ENCODE measurements around the gene STOX2. TPM values are rescaled to one million over a fixed set of nuclear protein-coding genes. Genes with fewer than 3 reads are reported as not detected.

Gene STOX2, protein sequence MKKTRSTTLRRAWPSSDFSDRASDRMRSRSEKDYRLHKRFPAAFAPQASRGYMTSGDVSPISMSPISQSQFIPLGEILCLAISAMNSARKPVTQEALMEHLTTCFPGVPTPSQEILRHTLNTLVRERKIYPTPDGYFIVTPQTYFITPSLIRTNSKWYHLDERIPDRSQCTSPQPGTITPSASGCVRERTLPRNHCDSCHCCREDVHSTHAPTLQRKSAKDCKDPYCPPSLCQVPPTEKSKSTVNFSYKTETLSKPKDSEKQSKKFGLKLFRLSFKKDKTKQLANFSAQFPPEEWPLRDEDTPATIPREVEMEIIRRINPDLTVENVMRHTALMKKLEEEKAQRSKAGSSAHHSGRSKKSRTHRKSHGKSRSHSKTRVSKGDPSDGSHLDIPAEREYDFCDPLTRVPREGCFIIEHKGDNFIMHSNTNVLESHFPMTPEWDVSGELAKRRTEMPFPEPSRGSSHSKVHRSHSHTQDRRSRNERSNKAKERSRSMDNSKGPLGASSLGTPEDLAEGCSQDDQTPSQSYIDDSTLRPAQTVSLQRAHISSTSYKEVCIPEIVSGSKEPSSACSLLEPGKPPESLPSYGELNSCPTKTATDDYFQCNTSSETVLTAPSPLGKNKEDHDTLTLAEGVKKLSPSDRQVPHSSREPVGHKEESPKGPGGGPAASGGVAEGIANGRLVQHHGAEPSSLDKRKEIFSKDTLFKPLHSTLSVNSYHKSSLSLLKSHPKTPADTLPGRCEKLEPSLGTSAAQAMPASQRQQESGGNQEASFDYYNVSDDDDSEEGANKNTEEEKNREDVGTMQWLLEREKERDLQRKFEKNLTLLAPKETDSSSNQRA (N-terminal part only)
- 6.2 TPM for total RNA-seq
- long read RNA-seq, partial matches to known transcripts = 5 of 10 reads
- long read RNA-seq, other reads (novel, unspliced or antisense) = 5 of 10 reads

- no peak for DNase-seq (ENCODE audit: low spot score)
Observed at GRCh38 chr4:183905081-183905592, at the start of gene STOX2. STOX2 (plus strand) TSS chr4:183905307; CDS start chr4:183906791, 1,484 bp downstream.

GRCh38 chr4:183855323-183856190 is 49.5 kb upstream of the STOX2 start:
- DNase-seq (ENCODE audit: low spot score) = no peak

- DNase-seq (ENCODE audit: low spot score) = no peak
Observed at GRCh38 chr4:183857040-183857439, 48.1 kb upstream of the STOX2 start.

GRCh38 chr4:183858011-183858615 is 47.0 kb upstream of the STOX2 start:
- DNase-seq (ENCODE audit: low spot score) = no peak

DNA sequence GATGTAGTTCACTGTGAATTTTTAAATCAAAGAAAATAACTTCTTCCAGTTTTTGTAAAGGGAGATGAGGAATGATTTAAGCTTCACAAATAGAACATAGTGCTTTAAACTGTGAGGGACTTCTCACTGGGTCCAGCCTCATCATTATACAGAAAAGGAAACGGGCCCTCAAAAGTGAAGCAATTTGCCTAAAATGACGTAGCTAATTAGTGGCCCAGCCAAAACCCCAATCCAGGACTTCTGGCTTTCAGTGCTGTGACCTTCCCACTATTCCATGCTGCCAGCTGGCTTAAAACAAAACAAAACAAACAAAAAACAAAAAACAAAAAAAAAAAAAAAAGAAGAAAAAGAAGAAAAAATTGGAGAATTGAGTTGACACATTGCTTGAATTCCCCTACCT is 45.0 kb upstream of the STOX2 start:
- DNase-seq (ENCODE audit: low spot score) = no peak

DNA sequence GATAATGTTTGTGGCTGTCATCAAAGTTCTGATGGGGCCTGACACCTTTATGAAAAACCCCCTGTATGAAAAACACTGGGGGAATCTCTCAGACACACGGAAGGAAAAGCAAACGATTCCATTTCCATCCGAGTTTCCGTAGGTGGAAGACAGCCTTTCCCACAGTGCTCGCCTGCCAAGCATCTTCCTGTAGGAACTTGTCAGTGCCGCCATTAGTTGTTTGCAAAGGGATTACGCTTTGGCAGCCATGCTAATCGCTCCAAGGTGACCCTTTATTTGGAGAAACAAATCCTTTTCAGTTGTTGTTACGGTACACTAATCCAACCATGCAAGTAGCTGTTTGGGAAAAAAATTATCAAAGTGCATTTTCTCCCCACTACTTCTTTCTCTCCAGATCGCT is 44.4 kb upstream of the STOX2 start:
- DNase-seq (ENCODE audit: low spot score) = no peak

DNA sequence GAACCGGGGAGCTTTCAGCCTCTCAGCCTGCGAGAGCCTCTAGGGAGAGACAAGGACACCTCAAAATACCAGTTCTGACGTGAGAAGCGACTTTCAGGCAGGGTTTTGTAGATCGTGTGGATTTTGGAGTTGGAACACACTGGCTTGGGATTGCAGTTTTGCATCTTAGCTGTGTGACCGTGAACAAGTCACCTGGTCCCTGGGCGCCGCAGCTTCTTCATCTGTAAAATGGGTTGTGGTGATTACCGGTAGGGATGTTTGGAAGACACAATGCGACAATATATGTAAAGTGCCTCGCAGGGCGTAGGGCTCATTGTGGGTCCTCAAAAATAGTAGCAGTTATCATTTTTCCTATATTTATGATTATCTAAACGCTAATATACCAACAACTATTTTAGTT is 43.7 kb upstream of the STOX2 start:
- DNase-seq (ENCODE audit: low spot score) = no peak

- DNase-seq (ENCODE audit: low spot score) = no peak
Observed at GRCh38 chr4:183863155-183863825, 41.8 kb upstream of the STOX2 start.

GRCh38 chr4:183867247-183867646 is 37.9 kb upstream of the STOX2 start:
- no peak for DNase-seq (ENCODE audit: low spot score)

- DNase-seq (ENCODE audit: low spot score) = no peak
Observed at GRCh38 chr4:183870997-183871396, 34.1 kb upstream of the STOX2 start.

DNA sequence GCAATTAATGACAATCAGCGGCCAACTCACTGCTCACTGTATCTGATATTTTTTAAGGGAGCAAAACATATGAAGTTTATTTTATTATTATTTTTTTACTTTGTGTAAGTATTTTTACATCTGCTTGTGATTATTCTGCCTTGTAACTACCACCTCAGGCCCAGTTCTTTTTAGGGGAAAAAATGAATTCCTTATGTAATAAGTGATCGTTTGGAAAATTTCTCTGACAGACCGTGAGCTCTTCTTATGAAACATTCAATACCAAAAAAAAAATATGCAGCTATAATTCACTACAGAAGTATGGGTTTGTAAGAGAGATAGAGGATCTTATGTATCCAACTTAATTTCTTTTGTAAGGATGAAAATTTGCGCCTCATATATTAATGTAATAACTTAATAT is 33.5 kb upstream of the STOX2 start:
- DNase-seq (ENCODE audit: low spot score) = no peak

DNA sequence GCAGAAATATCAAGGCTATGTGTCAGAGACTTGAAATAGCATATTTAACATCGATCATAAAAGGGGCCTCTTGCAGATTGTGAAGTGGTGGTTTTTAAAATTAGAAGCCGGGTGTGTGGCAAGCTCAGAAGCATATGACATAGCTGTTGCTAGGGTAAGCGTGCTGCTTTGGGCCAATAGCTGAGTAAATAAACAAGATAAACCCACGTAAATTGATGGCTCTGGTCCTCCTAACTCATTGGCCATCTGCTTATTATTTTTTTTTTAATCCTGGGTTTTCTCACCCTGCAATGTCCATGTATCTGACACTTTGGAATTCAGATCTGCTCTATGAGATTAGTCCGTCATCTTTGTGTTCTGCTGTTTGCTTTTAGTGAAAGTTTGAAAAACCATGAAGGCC is 32.6 kb upstream of the STOX2 start:
- no peak for DNase-seq (ENCODE audit: low spot score)

- no peak for DNase-seq (ENCODE audit: low spot score)
Observed at GRCh38 chr4:183873409-183874185, 31.5 kb upstream of the STOX2 start.

GRCh38 chr4:183875251-183875825 is 29.8 kb upstream of the STOX2 start:
- DNase-seq (ENCODE audit: low spot score) = no peak

DNA sequence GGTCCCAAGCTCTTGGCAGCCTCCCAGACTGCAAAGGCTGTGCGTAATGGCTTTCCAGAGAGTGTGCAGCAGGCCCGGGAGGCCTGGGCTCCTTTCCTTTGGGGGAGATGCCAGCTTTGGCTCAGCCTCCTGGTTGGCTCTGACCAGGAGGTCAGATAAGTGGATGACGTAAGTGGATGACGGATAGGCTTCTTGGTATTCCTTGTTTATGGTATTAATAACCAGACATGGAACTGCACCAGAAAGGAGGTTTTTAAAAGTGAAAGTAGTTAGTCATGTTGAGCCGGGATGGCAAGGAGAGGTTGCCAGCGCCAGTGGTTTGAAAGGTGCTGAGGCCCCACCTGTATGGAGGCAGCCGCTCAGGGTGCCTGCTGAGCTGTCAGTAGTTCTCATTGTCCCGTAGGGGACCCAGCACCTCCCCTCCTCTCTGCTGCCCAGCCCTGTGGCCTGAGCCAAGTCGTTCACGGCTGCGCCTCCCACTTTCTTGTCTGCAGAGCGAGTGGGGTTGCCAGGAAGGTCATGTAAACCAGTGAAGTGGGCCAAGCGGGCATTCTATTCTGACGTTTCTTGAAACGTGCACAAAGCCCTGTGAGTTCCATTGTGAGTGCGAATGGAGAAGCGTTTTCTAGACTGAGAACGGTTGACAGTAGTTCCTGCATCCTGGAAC is 28.7 kb upstream of the STOX2 start:
- DNase-seq (ENCODE audit: low spot score) = no peak

DNA sequence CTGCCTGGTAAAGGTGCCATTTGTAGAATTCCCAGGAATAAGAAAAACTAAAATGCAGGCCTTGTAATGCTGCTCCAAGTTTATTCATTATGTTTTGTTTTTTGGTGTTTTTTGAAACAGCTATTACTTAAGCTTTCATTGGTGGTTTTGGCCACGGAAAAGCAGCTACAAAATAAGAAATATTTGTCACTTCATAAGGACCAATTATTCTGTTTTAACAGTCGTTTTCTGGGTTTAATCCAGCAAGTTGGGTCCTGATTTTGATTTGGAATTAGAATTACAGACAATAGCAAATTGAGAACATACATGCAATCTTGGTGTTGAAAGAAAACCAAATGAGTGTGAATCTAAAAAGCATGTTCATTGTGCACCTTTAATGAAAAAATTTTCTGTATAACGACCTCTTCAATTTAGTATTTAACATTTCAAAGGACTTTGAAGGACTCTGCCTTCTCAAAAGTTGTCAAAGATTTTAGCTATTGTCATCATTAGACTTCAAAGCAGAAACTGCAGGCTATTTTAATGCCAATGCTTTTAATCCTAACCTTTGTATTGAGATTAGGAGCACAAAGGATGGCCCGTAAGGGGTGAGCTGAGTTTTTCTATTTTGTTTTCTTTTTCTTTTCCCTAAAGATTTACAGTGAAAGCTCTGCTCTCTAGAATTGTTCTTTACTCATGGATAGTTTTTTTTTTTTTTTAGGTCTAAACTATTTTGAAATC is 26.7 kb upstream of the STOX2 start:
- no peak for DNase-seq (ENCODE audit: low spot score)

DNA sequence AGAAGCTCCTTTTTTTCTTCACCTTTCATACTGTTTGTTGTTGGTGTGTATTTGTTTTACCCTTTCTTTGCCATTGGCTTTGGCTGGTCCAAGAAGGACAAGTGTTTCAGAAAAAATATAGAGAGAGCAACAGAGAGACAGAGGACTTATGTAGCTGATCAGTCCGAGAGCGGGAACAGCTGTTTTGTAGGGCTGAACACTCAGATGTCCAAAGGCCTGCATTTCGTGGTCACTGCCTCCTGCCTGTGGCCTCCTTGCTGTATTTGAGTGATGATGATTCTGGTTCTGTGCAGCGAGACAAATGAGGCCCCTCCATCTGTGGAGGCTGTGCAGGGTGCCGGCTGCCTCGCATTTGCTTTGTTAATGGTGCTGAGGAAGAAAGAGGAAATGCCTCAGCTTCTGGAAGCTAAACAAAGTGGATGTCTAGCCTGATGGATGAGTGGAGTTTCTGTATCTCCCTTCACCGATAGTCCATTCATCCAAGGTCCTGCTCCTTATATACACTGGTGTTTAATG is 19.8 kb upstream of the STOX2 start:
- no peak for DNase-seq (ENCODE audit: low spot score)
